ENCODE results near the gene CPA4.
"Not testable (repeated sequence)": the region's sequence is repeated elsewhere in the genome, so short reads cannot be mapped to it uniquely, and the experiment has no call there.

CPA4 gene

DNA sequence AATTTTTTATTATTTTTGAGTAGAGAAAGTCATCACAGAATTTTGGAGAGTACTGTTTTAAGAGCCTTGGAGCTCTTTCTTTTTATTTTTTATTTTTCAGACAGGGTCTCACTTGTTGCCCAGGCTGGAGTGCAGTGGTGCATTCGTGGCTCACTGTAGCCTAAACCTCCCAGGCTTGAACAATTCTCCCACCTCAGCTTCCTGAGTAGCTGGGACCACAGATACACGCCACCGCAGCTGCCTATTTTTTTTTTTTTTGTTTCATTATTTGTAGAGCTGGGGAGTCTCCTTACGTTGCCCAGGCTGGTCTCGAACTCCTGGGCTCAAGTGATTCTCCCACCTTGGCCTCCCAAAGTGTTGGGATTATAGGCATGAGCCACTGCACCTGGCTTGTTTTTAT is 10.6 kb downstream of the CPA4 start:
- DNase-seq = no peak

DNA sequence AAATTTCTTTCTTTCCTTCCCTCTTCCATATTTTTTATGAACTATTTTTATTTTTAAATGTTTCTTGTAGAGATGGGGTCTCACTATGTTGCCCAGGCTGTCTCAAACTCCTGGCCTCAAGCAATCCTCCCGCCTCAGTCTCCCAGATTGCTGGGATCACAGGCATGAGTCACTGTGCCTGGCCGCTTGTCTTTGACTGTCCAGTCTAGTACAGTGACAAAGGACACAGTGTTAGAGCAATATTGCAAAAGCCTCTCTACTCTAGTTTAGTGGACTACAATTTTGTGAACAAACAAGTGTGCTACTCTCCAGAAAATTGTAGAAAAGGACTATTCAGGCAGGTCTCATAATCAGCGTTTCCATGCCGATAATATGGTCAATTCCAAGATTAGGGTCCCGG is 11.0 kb downstream of the CPA4 start:
- no peak for DNase-seq

DNA sequence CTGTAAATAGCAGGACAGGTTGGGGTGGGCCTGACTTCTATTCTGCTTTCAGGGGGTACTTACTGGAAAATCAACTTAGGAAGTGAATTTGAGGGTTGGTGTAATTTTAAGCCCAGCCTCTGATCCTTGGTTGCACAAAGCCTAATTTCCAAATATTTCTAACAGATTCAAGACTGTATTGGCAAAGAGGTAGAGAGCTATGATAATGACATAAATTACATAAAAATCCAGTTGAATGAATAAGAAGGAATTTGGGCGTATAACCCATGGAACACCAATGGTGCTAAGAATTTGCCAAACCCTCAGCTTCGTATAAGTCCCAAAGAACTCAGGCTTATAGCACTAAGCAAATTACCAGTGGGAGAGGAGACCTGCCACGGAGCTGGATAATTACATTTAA is 11.9 kb downstream of the CPA4 start:
- no peak for DNase-seq

DNA sequence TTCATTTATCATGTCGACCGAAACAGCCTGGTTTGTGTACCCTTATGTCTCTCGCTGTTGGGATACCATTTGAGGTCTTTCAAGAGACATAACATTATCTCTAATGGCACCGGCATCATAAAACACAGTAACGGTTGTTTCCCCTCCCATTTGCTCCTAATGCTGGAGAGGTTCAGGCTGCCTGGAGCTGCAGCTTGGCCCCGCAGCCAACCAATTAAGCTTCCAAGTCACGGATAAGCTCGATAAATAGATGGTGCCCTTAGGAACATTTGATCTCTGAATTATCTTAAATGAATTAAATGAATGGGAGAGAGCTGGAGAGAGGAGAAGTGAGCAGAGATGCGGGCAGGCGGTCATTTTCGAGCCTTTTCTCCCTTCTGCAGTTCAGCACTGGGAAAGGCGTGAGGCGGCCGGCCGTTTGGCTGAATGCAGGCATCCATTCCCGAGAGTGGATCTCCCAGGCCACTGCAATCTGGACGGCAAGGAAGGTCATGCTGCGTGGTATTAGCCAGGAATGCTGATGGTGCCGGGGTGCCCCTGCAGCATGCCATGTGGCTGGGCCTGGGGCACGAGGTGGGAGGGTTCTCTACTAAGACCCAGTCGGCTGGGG is 12.6 kb downstream of the CPA4 start:
- no peak for DNase-seq

DNA sequence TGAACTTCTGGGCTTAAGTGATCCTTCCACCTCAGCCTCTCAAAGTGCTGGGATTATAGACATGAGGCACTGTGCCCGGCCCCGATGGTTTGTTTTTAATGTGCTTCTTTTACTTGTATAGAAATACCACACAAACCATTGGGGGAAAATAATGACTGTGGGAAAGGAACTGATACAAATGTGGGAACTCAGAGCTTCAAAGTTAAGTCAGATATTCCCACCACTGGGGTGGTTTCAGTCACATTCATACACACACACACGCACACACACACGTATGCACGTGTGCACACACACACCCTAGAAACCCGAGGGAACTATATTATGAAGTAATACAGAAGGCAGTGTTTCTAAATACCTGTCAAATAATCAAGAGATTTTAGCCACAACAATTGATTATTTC is 17.0 kb downstream of the CPA4 start:
- DNase-seq = no peak

DNA sequence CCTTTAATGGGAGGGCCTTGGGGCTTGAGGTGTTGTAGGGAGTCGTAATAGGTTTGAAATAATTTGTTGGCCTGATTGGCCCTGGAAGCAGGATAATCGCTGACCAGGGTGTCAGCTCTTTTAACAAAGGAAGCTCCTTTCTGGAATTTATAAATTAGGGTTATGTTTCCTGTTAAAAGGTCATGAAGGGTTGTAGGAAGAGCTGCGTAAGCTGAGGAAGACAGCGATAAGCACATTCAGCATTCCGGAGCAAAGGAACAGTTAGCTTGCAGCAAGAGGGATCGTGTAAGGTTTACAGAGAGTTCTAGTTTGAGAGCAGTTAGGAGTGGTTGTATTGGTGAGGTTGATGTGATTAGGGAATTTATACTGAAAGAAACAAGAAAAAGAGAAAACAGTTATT is 21.3 kb downstream of the CPA4 start:
- DNase-seq = no peak

DNA sequence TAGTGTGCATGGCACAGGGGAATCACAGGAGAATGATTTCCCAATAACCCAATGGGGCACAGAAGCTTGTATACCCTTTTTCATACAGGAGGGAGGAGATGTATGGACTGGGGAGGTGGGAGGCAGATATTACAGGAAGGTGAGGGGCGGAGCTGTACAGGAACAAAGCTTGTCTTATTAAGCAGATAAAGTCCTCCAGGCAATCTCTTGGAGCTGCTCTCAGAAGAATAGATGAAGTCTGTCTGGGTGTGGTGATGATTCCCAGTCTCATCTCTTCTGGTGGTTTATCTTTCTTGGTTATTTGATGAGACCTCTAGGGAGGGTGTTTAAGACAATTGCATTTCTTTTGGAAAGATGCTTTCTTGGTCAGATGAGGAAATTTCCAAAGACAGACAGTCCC is 26.6 kb downstream of the CPA4 start:
- DNase-seq = no peak

DNA sequence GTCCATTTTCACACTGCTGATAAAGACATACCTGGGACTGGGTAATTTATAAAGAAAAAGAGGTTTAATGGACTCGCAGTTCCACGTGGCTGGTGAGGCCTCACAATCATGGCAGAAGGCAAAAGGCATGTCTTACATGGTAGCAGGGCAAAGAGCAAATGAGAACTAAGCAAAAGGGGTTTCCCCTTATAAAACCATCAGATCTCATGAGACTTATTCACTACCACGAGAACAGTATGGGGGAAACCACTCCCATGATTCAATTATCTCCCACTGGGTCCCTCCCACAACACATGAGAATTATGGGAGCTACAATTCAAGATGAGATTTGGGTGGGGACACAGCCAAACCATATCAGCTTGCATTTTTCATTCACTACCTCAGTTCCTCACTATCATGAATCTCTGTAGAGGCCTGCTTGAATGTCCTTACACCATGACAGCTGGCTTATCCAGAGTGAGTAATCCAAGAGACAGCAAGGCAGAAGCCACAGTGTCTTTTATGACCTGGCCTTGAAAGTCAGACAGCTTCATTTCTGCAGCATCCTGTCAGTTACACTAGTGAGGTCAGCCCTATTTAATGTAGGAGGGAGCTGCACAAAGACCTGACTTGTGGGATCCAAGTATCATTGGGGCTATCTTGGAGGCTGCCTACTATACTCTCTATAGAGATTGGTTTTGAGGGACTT is 28.7 kb downstream of the CPA4 start:
- not testable (repeated sequence) for DNase-seq

DNA sequence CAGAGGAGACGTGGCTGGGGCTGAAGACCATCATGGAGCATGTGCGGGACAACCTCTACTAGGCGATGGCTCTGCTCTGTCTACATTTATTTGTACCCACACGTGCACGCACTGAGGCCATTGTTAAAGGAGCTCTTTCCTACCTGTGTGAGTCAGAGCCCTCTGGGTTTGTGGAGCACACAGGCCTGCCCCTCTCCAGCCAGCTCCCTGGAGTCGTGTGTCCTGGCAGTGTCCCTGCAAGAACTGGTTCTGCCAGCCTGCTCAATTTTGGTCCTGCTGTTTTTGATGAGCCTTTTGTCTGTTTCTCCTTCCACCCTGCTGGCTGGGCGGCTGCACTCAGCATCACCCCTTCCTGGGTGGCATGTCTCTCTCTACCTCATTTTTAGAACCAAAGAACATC is 29.7 kb downstream of the CPA4 start:
- no peak for DNase-seq

DNA sequence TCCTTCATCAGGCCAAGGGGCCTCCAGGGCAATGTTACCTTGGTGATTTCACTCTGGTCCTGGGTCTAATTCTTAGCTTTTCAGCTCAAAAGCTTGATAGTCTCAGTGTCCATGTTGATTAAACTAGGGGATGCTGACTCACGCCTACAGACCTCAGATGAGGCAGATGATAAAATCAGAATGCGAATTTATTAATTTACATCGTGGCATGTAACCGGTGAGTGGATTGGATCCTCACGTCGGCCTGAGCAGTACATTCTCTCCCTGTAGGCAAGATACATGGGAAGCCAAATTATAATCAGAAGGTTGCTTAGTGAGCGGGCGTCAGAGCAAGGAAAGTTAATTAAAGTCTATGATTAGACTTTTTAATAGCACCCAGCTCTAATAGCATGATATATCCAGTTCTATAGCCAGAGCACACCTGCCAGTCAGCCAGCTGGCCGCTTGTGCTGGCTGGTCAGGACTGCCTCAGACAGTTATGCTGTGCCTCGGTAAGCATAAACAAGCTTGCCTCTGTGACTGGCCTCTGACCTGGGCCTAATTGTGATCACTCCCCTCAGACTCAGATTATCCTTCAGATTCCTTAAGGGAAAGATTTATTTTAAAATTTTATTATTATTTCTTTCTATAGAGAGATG is 31.5 kb downstream of the CPA4 start:
- no peak for DNase-seq

DNA sequence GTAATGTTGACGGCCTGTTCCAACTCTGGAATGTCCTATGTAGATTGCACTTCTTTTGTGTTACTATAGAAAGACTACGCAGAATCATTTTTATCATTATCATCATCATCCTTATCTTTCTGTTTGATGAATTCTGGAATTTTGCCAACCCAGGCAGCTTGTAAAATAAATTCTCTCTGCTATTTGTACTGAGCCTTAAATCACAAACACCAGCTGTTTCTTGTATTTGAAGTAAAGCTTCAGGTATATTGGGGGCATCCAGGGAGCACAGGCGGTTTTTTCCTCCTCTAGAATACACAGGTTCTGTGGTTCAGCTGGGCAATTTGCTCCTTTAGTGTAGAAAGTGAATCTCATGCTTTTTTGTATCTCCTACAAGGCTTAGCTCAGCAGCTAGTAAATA is 36.7 kb downstream of the CPA4 start:
- no peak for DNase-seq

DNA sequence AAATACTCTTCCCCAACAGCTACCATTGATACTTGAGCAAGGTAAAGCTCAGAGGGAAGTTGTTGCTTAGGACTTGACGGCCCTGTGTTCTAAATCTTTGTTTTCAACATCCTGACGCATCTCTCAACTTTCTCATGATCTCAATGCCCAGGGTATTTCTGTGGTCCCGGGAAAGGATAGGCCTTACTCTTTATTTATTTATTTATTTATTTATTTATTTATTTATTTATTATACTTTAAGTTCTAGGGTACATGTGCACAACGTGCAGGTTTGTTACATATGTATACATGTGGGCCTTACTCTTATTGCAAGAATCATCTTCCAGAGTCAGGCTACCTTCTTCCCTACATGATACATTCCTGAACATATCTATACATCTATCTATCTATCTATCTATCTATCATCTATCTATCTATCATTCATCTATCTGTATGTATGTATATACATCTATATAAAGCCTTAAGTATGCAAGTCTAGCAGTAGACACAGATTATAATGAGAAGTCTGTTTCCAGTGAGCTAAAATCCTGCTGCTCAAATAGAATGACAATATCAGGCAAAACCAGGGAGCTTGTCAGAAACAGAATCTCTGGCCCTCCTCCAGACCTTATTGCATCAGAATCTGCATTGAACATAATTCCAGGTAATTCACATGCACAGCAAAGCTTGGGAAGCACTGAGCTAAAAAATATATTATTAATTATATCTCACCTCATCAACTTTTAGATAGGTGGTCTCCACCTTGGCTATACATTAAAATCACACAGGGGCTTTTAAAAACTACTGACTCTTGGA is 39.5 kb downstream of the CPA4 start:
- DNase-seq = no peak

DNA sequence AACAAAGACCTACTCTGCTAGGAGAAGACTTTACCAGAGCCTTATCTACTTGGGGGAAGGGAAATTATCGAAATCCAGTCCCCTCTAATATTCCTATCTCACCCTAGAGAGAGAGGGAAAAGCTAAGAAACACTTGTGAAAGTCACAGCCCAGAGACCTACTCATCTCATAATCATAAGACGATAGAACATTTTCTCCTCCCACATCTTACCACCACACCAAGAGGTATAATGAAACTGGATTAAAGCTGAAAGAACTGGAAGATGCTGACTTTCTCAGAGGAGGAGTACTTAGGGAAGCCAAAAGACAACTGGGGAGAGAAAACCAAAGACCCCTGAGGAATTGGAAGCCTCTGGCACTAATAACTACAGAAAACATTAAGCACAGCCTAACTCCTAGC is 40.9 kb downstream of the CPA4 start:
- no peak for DNase-seq

DNA sequence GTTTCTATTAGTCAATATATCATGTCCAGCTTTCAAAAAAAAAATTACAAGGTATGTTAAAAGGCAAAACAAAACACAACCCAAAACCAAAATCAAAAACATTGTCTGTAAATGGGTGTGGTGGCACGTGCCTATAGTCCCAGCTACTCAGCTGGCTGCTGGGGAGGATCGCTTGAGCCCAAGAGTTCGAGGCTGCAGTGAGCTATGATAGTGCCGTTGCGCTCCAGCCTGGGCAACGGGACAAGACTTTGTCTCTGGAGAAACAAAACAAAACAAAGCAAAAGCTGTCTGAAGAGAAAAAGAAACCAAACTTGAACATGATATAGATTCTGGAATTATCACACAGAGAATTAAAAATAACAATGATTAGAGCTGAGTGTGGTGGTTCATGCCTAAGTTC is 41.3 kb downstream of the CPA4 start:
- DNase-seq = no peak

DNA sequence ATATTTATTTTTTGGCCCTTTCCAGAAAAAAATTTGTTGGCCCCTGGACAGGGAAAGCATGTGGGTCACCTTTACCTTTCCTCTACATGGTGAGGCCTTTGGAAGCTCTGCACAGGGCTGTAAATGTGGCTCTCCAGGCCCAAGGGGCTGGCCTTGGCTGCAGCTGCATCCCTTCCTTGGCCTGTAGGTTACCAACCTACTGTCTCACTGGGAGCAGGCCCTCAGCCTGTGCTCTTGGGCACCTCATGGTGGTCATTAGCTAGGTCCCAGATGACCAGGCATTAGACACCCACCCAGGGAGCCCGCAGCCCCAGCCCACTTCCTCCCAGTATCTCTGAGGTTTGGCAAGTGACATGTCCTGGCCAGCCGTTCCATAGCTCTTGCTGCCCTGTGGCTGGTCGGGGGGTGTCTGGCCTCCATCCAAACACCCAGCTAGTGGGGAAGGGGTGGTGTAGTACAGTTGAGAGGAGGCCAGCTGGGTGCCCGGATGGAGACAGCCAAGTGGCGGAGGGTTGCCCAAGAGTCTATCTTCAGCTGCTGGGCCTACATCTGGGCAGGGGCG is 44.5 kb downstream of the CPA4 start:
- DNase-seq = no peak

DNA sequence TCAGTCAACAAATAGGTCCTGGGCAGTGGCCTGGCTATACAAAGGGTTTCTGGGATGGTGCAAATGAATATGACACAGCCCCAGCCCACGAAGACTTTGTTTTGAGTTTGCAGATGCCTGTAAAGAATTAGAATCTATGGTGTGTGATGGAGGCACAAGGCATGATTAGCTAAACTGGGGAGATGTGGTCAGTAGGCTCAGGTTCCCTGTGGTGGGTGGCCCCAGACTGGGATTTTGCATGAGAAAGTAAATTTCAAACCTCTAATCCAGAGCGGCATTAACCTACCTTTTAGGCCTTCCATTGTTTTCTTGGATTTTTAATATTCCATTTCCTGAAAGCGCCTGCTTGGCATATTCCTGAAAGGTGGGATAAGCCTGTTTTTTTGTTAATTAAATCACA is 45.3 kb downstream of the CPA4 start:
- no peak for DNase-seq

DNA sequence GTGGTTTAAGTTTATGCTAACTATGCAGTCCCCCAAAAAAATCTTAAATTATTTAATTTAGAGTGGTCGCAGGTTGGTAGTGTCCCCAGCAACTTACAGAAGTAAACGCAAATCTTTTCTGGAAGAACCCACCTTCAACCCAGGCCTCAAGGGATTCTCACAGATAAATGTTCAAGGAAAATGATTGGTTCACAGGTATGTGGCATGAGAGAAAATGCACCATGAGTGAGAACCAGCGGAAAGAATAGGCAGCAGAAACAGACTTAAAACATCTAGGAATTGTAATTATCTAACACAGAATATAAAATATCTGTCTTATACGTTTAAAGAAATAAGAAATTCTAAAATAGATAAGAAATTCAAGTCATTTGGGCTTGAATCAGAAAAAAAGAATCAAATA is 48.9 kb downstream of the CPA4 start:
- no peak for DNase-seq

DNA sequence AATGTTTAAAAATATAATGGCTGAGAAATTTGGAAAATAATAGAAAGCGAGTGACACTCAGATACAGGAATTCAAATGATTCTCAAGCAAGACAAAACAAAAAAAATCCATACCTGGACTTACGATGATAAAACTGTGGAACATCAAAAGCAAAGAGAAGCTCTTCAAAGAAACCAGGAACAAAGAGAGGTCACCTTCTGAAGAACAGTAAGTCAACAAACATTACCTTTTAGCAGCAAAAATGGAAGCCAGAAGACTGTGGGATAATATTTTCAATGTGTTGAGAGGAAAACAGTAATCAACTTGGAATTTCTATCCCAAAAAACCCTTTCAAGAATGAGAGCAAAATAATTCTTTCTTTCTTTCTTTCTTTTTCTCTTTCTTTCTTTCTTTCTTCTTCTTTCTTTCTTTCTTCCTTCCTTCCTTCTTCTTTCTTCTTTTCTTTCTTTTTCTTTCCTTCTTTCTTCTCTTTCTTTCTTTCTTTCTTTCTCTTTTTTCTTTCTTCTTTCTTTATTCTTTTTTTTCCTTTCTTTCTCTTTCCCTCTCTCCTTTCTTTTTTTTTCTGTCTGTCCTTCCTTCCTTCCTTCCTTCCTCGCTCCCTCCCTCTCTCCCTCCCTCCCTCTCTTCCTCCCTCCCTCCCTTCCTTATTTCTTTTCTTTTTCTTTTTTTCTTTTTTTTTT is 49.9 kb downstream of the CPA4 start:
- no peak for DNase-seq

DNA sequence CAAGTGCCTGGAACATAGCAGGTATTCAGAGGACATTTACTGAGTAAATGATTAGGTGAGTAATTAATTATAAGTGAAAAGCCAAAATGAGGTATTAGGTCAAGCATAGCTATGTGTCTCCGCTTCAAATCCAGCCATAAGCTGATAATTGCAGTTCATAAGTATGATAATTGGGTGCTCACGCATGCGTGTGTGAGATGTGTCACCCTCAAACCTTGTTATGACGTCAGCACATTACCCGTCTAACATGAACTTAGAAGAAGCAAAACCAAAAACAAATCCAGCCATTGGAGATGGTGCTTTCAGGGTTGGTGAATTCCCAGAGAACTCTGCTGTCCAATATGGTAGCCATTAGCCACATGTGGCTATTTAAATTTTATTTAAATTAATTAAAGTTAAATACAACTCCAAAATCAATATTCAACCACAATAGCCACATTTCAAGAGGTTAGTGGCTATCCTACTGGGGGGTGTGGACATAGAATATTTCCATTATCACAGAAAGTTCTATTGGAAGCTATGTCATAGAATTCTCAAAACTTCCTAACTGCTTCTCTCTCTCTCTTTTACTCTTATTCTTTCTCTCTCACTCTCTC is 51.4 kb downstream of the CPA4 start, which contains the start of gene CPA5:
Gene CPA5, plus strand, starts transcription at position 546 of the 596 bp plus-strand sequence. CDS start 1,670 bp downstream, outside the sequence.
- DNase-seq = no peak

DNA sequence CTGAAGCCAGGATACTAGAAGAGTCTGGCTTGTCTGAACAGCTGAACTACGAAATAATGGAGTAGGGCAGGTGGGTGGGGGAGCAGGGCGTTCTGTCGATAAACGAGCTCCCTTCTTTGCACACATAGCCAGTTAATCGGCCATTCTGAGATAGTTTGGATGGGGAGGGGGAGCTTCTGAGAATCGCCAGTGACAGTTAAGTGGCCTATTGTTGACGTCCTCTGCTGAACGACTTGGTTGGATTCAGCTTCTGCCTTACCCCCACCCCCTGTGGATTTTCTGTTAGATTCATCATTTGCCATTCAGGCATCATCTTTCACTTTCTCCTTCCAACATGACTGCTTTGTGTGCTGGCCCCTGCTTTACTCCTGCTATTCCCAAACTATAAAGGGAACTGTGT is 52.2 kb downstream of the CPA4 start:
- DNase-seq = no peak

DNA sequence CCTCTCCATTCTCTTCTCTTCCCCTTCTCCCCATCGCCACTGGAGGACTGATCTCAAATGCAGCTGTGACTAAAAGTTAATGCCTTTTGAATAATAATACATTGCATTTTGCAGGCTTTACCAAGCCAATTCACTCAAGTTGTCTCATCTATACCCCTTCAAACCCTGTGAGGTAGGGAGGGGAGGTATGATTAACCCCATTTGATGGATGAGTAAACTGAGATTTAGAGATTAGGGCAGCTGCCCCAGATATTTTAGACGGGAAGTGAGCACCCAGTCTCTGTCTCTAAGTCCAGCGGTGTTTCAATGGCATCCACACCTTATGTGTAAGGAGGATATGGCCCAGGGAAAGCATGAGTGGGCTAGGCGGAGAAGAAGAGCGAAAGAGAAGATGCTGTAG is 52.8 kb downstream of the CPA4 start:
- no peak for DNase-seq

DNA sequence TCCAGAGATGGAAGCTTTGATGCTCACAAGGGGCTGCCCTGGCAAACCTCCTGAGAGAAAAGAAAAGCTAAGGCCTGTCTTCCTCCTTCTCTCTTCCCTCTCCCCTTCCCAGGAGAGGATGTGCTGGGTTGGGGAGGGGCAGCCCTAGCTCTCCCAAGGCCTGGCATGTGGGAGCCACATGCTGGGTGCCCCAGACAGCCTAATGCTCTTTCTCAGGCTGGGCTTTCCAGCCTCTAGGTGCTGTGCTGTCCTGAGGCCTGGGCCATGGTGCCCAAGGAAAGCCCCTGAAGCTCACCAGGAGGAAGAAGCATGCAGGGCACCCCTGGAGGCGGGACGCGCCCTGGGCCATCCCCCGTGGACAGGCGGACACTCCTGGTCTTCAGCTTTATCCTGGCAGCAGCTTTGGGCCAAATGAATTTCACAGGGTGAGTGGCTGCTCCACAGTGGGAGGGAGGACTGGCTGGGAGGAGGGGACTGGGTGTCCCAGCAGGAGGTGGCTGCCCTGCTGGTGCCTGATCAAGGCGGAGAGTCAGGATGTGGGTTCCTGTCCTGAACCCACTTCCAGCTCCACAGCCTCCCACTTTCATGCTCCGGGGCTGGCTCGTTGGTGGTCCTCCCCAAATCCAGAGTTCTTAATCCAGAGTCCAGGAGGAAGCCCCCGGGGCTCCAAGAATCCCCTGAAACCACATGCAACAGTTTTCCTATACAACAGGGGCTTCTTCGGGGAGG is 53.4 kb downstream of the CPA4 start:
- DNase-seq = no peak

Measured in stimulated activated CD8-positive, alpha-beta memory T cell treated with anti-CD3 and anti-CD28 coated beads, Interleukin-4, amount 100 ng/mL, for 48 hours (primary cell).